Naive thymus-derived CD4-positive, alpha-beta T cell (primary cell): ENCODE results near the gene ITGB5. TPM values are rescaled to one million over a fixed set of nuclear protein-coding genes. Genes with fewer than 3 reads are reported as not detected.

Experiments used
- ATAC-seq: fragments of 150-1000 bp; cut with Tn5 transposase; 2 replicates; pipeline ENCODE4 v1.10.0; 2021; ENCODE audit warnings: mild to moderate bottlenecking, moderate library complexity
- CTCF ChIA-PET: fragments of 350-600 bp; sonication (Branson Sonifier 250); formaldehyde crosslinking; loops from one replicate; lab custom pipeline; 2021; ENCODE audit warnings: antibody characterized with exemption; lab: Charles Lee
- POLR2A ChIA-PET: fragments of 350-600 bp; sonication (Branson Sonifier 250); formaldehyde crosslinking; loops from one replicate; lab custom pipeline; 2021; ENCODE audit warnings: antibody characterized with exemption, inconsistent platforms; lab: Charles Lee
- DNase-seq, 9 donors: peaks; one replicate each; pipeline versions ENCODE4 v3.0.0 to v3.0.0-alpha.2; 2020 to 2022; ENCODE audit warnings: mixed read lengths in 1 of 9
- H3K27ac ChIP-seq: one replicate; pipeline ENCODE4 v1.7.0; 2013; ENCODE audit warnings: mild to moderate bottlenecking, low read depth, low read length, moderate library complexity
- H3K27me3 ChIP-seq, 2 donors: one replicate each; pipeline ENCODE4 v1.7.0; 2013; ENCODE audit warnings: low read length in 2 of 2, mild to moderate bottlenecking in 2 of 2, moderate library complexity in 2 of 2; ENCODE audit not compliant: control insufficient read depth in 2 of 2, insufficient read depth in 2 of 2
- H3K36me3 ChIP-seq, 3 experiments: 1 replicate in 2 of 3; 2 replicates in 1 of 3; pipeline ENCODE4 v1.7.0; 2013; ENCODE audit warnings: low read length in 3 of 3, mild to moderate bottlenecking in 3 of 3, moderate library complexity in 1 of 3; ENCODE audit not compliant: insufficient read depth in 3 of 3, control insufficient read depth in 2 of 3
- H3K4me1 ChIP-seq, 2 donors: one replicate each; pipeline ENCODE4 v1.7.0; 2013; ENCODE audit warnings: low read length in 2 of 2, mild to moderate bottlenecking in 2 of 2, moderate library complexity in 1 of 2; ENCODE audit not compliant: control insufficient read depth in 2 of 2, insufficient read depth in 2 of 2
- H3K4me3 ChIP-seq: 2 replicates; pipeline ENCODE4 v1.7.0; 2013; ENCODE audit warnings: mild to moderate bottlenecking, low read length
- H3K9me3 ChIP-seq, 3 experiments: 1 replicate in 2 of 3; 2 replicates in 1 of 3; pipeline ENCODE4 v1.7.0; 2013; ENCODE audit warnings: low read length in 3 of 3; ENCODE audit not compliant: control insufficient read depth in 2 of 3
- H3K27ac Mint-ChIP-seq, 9 donors: one replicate each; pipeline ENCODE4 v1.8.0; 2020 to 2022; ENCODE audit warnings: mixed read lengths in 9 of 9, mild to moderate bottlenecking in 8 of 9, moderate library complexity in 5 of 9, inconsistent platforms in 2 of 9
- H3K27me3 Mint-ChIP-seq, 5 donors: one replicate each; pipeline ENCODE4 v1.8.0; 2021 to 2022; ENCODE audit warnings: mixed read lengths in 5 of 5, mild to moderate bottlenecking in 1 of 5
- H3K36me3 Mint-ChIP-seq, 5 donors: one replicate each; pipeline ENCODE4 v1.8.0; 2020 to 2022; ENCODE audit warnings: mixed read lengths in 5 of 5, mild to moderate bottlenecking in 3 of 5, inconsistent platforms in 1 of 5
- H3K4me1 Mint-ChIP-seq, 7 donors: one replicate each; pipeline ENCODE4 v1.8.0; 2020 to 2022; ENCODE audit warnings: mixed read lengths in 7 of 7, mild to moderate bottlenecking in 3 of 7, inconsistent platforms in 1 of 7
- H3K4me3 Mint-ChIP-seq, 10 donors: one replicate each; pipeline ENCODE4 v1.8.0; 2020 to 2022; ENCODE audit warnings: mild to moderate bottlenecking in 10 of 10, mixed read lengths in 10 of 10, moderate library complexity in 6 of 10, inconsistent platforms in 2 of 10
- H3K9me3 Mint-ChIP-seq, 11 donors: one replicate each; pipeline ENCODE4 v1.8.0; 2020 to 2022; ENCODE audit warnings: mixed read lengths in 11 of 11, mild to moderate bottlenecking in 4 of 11, inconsistent platforms in 1 of 11, moderate library complexity in 1 of 11
- intact Hi-C, 2 donors: fragments of 100-400 bp; cut with micrococcal nuclease; formaldehyde crosslinking; loops; one replicate each; pipeline ENCODE4 v1.15.1; 2023
- polyA plus RNA-seq, 2 donors: library from polyadenylated mRNA; unstranded; fragments of 300-500 nt; fragmentation: Illumina TruSeq; gene quantifications; one replicate each; pipeline ENCODE4 v1.2.3, GENCODE V29; 2021
- total RNA-seq, 6 experiments: library from RNA in 5 of 6; stranded (reverse) in 5 of 6; gene quantifications; 1 replicate in 5 of 6; 2 replicates in 1 of 6; pipeline ENCODE4 v1.2.3 and lab custom pipeline; 2021 to 2026

The ITGB5 gene
- total and polyA plus RNA-seq, 7 experiments from 2014 or later, result 0.29 to 3.5 (median 2.1) TPM; not detected in 2

DNA sequence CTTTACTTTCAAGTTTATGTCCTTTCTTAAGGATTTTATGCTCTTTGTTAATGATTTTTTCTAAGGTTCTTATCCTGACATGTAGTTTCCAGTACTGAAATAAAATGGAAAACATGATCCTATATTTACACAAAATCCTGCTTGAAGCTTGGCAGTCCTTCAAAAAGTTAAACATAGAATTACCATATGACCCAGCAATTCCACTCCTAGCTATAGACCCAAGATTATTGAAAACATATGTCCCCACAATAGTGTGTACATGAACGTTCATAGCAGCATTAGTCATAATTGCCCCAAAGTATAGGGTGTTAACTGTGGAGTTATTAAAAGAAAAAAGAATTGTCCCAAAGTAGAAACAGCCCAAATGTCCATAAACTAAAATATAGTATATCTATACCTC is 33.2 kb downstream of the ITGB5 start:
- DNase-seq (no peak), ATAC-seq (no peak)
- no peak overlapping the region for H3K4me3 ChIP-seq
- Mint-ChIP-seq H3K4me3 (no peak overlapping the region), H3K4me1 (no peaks in the 10 kb centered on the region), H3K36me3 (peaks cover 0 to 4% (median 0%) of the 10 kb centered on the region in 5 donors), H3K9me3 (no peaks in the 10 kb centered on the region), H3K27me3 (peaks cover 5 to 42% (median 9%) of the 10 kb centered on the region in 5 donors), H3K27ac (no peak overlapping the region)
- intact Hi-C loops, result no loop called here
- no peaks in the 10 kb centered on the region for H3K9me3 ChIP-seq
- H3K27me3 ChIP-seq, result no peaks in the 10 kb centered on the region
- no peaks in the 10 kb centered on the region for H3K36me3 ChIP-seq
- H3K27ac ChIP-seq, result no peak overlapping the region
- H3K4me1 ChIP-seq, result no peaks in the 10 kb centered on the region
- POLR2A ChIA-PET, result no interaction called here
- CTCF ChIA-PET, result no interaction called here

DNA sequence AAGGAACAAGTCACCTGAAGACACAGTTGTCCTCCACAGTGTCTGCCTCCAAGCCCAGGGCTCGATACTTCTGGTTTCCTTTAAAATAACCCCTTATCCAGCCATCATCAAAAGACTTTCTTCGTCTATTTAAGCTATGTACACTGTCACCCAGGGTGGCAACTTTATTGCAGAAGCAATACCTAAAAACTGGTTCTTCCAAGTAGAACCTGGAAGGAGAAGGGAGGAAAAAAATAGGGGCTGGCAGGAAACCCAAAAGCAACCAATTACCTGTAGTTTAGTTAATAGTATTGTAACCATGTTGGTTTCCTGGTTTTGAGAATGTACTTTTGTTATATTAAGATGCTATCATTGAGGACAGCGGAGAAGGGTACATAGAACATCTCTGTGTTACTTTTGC is 33.7 kb downstream of the ITGB5 start:
- Histone ChIP-seq H3K4me1 (no peaks in the 10 kb centered on the region), H3K4me3 (no peak overlapping the region), H3K36me3 (no peaks in the 10 kb centered on the region), H3K9me3 (no peaks in the 10 kb centered on the region), H3K27me3 (no peaks in the 10 kb centered on the region), H3K27ac (no peak overlapping the region)
- DNase-seq (no peak), ATAC-seq (no peak)
- Mint-ChIP-seq H3K36me3 (peaks cover 0 to 4% (median 0%) of the 10 kb centered on the region in 5 donors), H3K9me3 (no peaks in the 10 kb centered on the region), H3K27me3 (peaks cover 3 to 40% (median 7%) of the 10 kb centered on the region in 5 donors), H3K4me1 (no peaks in the 10 kb centered on the region), H3K4me3 (no peak overlapping the region), H3K27ac (no peak overlapping the region)
- POLR2A ChIA-PET, result no interaction called here
- intact Hi-C loops, result no loop called here
- CTCF ChIA-PET, result no interaction called here

DNA sequence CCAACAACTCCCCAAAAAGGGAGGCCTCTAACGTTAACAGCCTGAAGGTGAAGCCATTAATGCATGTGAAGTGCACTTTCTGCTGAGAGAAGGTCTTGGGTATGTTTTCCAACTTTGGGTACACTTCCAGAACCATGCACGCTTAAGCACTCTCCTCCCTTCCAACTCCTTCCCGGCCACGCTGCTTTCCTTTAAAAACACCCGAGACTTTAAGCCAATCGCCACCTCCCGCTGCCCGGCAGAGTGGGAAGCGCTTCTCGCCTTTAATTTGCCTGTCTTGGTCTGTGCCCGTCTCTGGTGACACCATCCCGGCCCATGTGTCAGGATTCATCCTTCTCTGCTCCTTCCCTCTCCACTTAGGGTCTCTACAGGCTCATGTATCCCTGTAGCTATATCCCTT is 35.3 kb downstream of the ITGB5 start:
- peaks cover 0 to 36% (median 7%) of the 10 kb centered on the region in 5 donors for H3K27me3 Mint-ChIP-seq
- POLR2A ChIA-PET, result no interaction called here
- DNase-seq (no peak), ATAC-seq (no peak)
- CTCF ChIA-PET, result no interaction called here
- peaks cover 0 to 1% (median 0%) of the 10 kb centered on the region in 7 donors for H3K4me1 Mint-ChIP-seq
- H3K27me3 ChIP-seq, result no peaks in the 10 kb centered on the region
- H3K9me3 ChIP-seq, result no peaks in the 10 kb centered on the region
- no peak overlapping the region for H3K27ac Mint-ChIP-seq
- H3K4me3 ChIP-seq, result no peak overlapping the region
- H3K36me3 Mint-ChIP-seq, result peaks cover 0 to 4% (median 0%) of the 10 kb centered on the region in 5 donors
- H3K4me1 ChIP-seq, result no peaks in the 10 kb centered on the region
- intact Hi-C loops, result no loop called here
- H3K4me3 Mint-ChIP-seq, result no peak overlapping the region
- H3K9me3 Mint-ChIP-seq, result no peaks in the 10 kb centered on the region
- no peak overlapping the region for H3K27ac ChIP-seq
- no peaks in the 10 kb centered on the region for H3K36me3 ChIP-seq

DNA sequence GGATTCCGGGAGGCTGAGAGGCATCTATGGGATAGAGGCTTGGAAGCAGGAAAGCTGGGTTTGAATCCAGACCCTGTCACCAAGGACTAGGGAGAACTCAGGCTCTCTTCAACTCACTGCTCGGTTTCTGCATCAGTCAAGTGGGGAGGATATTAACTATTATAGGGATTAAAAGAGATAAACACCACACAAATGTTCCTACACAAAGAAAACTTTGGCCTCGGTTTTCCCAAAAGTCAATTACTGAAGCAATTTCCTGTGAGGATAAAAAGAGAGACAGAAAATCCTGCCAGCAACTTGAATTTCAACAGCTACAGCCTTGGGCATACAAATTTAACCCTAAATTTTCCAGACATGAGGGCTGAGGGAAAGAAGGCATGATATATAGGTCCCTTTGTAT is 36.0 kb downstream of the ITGB5 start:
- no peaks in the 10 kb centered on the region for H3K36me3 Mint-ChIP-seq
- ATAC-seq (no peak), DNase-seq (no peak)
- no peaks in the 10 kb centered on the region for H3K9me3 Mint-ChIP-seq
- Histone ChIP-seq H3K9me3 (no peaks in the 10 kb centered on the region), H3K4me3 (no peak overlapping the region), H3K36me3 (no peaks in the 10 kb centered on the region), H3K4me1 (no peaks in the 10 kb centered on the region), H3K27me3 (no peaks in the 10 kb centered on the region), H3K27ac (no peak overlapping the region)
- H3K4me1 Mint-ChIP-seq, result peaks cover 0 to 1% (median 0%) of the 10 kb centered on the region in 7 donors
- H3K27ac Mint-ChIP-seq, result no peak overlapping the region
- intact Hi-C loops, result no loop called here
- ChIA-PET POLR2A (no interaction called here), CTCF (no interaction called here)
- H3K4me3 Mint-ChIP-seq, result no peak overlapping the region
- peaks cover 0 to 33% (median 7%) of the 10 kb centered on the region in 5 donors for H3K27me3 Mint-ChIP-seq

DNA sequence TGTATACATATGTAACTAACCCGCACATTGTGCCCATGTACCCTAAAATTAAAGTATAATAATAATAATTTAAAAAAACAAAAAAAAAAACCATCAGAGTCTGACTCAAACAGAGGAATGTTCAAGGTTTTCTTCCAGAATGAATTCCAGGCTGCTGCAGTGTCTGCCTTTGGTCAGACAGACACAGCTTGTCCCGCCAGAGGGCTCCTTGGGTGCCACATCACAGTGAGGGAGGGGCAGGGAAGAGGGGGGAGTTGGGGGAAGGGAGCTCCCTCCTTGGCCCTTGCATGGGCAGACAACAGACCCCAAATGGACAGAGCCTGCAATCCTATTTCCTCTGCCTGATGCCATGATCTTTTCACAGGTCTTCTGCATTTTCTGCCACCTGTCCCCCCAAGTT is 36.5 kb downstream of the ITGB5 start:
- peaks cover 0 to 29% (median 3%) of the 10 kb centered on the region in 5 donors for H3K27me3 Mint-ChIP-seq
- Histone ChIP-seq H3K4me1 (no peaks in the 10 kb centered on the region), H3K36me3 (no peaks in the 10 kb centered on the region), H3K4me3 (no peak overlapping the region), H3K27ac (no peak overlapping the region), H3K27me3 (no peaks in the 10 kb centered on the region), H3K9me3 (no peaks in the 10 kb centered on the region)
- no peak overlapping the region for H3K27ac Mint-ChIP-seq
- CTCF ChIA-PET, result no interaction called here
- no peaks in the 10 kb centered on the region for H3K36me3 Mint-ChIP-seq
- intact Hi-C loops, result no loop called here
- H3K4me3 Mint-ChIP-seq, result no peak overlapping the region
- DNase-seq, result no peak
- ATAC-seq, result no peak
- H3K4me1 Mint-ChIP-seq, result peaks cover 0 to 1% (median 0%) of the 10 kb centered on the region in 7 donors
- POLR2A ChIA-PET, result interaction anchor here (1.2 kb wide), 1 partner anchor 12 kb away, joined by 4 read pairs; no protein-coding TSS in a partner anchor
- no peaks in the 10 kb centered on the region for H3K9me3 Mint-ChIP-seq

DNA sequence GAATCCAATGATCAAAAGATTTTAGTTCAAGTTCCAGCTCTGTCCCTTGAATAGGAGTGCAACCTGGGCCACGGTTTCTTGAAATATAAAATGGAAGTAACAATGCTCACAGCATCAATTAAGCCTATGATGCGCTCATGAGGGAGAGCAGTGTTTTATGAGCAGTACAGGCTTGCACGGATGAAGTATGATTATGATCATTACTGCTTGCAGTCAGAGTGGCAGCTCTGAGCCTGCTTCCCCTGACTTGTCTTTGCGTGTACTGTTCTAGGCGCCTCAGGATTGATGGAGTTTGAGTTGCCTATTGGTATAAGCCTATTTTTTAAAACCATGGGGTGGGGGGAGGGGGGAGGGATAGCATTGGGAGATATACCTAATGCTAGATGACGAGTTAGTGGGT is 37.0 kb downstream of the ITGB5 start:
- H3K4me1 ChIP-seq, result no peaks in the 10 kb centered on the region
- ChIA-PET POLR2A (interaction anchor here (1.2 kb wide), 1 partner anchor 13 kb away, joined by 4 read pairs; no protein-coding TSS in a partner anchor), CTCF (no interaction called here)
- Mint-ChIP-seq H3K4me1 (peaks cover 0 to 1% (median 0%) of the 10 kb centered on the region in 7 donors), H3K27ac (no peak overlapping the region), H3K9me3 (no peaks in the 10 kb centered on the region), H3K4me3 (no peak overlapping the region), H3K36me3 (no peaks in the 10 kb centered on the region), H3K27me3 (peaks cover 0 to 26% (median 0%) of the 10 kb centered on the region in 5 donors)
- no peaks in the 10 kb centered on the region for H3K36me3 ChIP-seq
- no peaks in the 10 kb centered on the region for H3K9me3 ChIP-seq
- no peak for DNase-seq
- no peaks in the 10 kb centered on the region for H3K27me3 ChIP-seq
- no peak overlapping the region for H3K27ac ChIP-seq
- ATAC-seq, result no peak
- H3K4me3 ChIP-seq, result no peak overlapping the region
- intact Hi-C loops, result no loop called here

DNA sequence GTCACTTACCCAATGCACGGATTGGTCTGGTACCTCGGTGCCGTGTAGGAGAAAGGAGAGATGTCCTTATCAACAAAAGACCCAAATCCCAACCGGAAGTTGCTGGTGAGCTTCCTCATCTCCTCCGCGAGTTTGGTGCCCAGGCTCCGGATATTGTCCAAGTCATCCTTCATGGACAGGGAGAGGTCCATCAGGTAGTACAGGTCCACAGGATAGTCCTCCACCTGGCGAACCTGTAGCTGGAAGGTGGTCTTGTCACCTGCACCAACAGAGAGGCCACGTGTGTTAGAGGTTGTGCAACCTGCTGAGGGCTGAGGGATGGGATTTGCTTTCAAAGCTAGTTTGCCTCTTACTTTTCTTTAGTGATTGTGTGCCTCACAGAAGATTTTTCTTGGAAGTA is 38.9 kb downstream of the ITGB5 start:
- Mint-ChIP-seq H3K9me3 (no peaks in the 10 kb centered on the region), H3K27me3 (peaks cover 0 to 24% (median 0%) of the 10 kb centered on the region in 5 donors), H3K4me3 (no peak overlapping the region), H3K4me1 (peaks cover 0 to 1% (median 0%) of the 10 kb centered on the region in 7 donors), H3K36me3 (no peaks in the 10 kb centered on the region), H3K27ac (no peak overlapping the region)
- no peak for DNase-seq
- H3K4me3 ChIP-seq, result no peak overlapping the region
- ChIA-PET POLR2A (no interaction called here), CTCF (no interaction called here)
- ATAC-seq, result no peak
- intact Hi-C loops, result no loop called here
- no peaks in the 10 kb centered on the region for H3K36me3 ChIP-seq
- H3K27me3 ChIP-seq, result no peaks in the 10 kb centered on the region
- H3K9me3 ChIP-seq, result no peaks in the 10 kb centered on the region
- no peak overlapping the region for H3K27ac ChIP-seq
- H3K4me1 ChIP-seq, result no peaks in the 10 kb centered on the region
